NCI-H524 treated with DMSO at 0.1 percent for 48 hours (cell line): ENCODE results near the gene SH2B2.

ENCODE experiments used
- DNase-seq: peaks from one replicate; lab custom pipeline; 2025; lab: John Stamatoyannopoulos, UW

Gene SH2B2

GRCh38 chr7:102286237-102287110 lies at the start of gene SH2B2:
Gene SH2B2 (plus strand): TSS chr7:102286868. CDS start chr7:102300551, 13,683 bp downstream.
- DNase-seq, result no peak

- no peak for DNase-seq
Measured at GRCh38 chr7:102239206-102239820, 47.4 kb upstream of the SH2B2 start.

DNA sequence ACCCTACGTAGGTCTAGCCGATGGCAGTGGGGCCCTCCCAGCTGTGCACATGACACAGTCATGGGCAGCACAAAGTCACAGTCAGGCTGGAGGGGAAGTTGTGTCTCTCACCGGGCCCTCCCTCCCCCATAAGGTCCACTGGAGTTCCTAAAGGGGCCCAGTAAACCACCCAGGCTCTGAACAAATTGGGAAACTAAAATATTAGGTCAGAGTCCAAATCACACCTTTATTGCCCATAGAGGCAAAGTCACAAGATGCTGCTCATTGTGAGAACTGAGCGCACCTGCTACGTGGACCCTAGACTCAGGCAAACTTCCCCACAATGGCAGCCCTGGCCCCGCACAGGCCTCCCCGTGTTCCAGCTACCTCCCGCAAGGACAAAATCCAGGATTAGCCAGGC lies 45.2 kb upstream of the SH2B2 start:
- no peak for DNase-seq

DNA sequence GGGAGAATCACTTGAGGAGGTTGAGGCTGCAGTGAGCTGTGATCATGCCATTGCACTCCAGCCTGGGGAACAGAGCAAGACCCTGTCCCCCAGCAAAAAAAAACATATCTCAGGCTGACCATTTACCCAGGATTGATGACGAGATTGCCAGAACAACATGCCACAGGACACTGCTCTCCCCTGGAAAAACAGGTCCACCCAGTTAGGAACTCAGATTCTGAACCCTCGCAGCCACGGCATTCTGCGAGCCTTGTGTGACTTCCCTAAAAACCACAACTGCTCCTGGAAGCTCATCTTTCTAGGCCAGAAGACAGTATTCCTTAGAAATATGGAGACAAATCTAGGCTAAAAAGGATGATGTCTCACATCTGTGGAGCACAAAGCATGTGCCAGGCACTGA lies 42.1 kb upstream of the SH2B2 start:
- DNase-seq, result no peak

GRCh38 chr7:102248081-102248455 lies 38.6 kb upstream of the SH2B2 start:
- DNase-seq, result no peak

- DNase-seq, result no peak
Measured at GRCh38 chr7:102248456-102249395, 37.9 kb upstream of the SH2B2 start.

DNA sequence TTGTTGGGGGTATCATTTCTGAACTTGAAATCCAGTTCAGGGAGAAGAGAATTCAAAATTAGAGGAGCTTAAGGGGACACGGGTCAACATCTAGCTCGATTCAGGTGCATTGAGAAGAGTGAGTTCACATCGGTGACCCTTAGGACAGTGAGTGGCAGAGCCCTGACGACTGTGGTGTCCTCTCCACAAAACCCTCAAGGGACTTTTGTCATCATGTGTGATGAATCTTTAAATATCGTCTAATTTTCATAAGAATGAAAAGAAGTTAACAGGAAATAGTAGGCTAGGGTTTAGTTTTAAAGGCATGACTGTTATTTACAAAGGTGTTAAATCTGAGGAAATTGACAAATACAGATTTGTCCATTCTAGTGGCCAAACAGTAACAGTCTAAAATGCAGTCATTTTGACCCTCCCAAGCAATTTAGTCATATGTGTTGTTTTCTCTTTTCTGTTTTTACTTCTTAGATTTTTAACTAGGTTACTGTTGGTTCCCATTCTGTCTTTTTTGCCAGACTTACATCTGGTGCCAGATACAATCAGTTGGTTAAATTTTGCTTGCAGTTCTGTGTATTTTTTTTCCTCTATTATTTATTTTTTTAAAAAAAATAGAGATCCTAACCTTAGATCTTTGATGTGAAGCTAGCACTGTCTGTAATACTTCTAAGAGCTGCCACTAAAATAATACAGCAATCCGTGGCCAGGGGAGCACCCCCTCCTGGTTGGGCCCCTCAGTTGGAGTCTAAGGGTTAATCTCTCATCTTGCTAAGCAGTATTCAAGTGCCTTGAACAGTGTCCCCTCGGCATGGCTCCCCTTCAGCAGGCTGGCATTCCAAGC lies 34.9 kb upstream of the SH2B2 start:
- no peak for DNase-seq

DNA sequence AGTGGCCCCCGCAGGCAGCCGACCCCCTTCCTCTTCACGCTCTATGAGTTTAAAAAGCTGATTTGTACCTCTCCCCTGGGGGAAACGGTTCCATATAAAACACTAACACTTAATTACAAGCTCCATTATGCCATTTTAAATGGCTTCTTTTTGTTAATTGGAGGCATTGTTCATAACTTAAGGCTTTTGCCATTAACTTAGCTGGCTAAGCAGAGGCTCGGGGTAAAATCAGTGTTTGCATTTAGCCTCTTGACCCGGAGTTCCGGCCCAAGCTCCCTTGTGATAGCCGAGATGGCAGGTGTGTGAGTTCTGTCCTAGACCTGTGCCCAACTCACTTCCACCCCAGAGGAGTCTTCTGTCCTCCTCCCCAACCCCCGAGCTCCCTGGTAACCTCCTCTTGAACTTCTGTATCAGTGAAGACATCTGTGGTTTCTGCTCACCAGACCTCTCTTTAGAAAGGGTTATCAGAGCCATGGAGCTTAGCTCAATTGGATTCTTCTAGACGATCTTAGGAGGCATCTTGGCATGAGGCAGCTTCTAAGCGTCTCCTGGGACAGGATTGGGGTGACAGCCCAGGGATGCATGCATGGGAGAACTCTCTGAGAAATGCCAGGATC lies 34.2 kb upstream of the SH2B2 start:
- no peak for DNase-seq

DNA sequence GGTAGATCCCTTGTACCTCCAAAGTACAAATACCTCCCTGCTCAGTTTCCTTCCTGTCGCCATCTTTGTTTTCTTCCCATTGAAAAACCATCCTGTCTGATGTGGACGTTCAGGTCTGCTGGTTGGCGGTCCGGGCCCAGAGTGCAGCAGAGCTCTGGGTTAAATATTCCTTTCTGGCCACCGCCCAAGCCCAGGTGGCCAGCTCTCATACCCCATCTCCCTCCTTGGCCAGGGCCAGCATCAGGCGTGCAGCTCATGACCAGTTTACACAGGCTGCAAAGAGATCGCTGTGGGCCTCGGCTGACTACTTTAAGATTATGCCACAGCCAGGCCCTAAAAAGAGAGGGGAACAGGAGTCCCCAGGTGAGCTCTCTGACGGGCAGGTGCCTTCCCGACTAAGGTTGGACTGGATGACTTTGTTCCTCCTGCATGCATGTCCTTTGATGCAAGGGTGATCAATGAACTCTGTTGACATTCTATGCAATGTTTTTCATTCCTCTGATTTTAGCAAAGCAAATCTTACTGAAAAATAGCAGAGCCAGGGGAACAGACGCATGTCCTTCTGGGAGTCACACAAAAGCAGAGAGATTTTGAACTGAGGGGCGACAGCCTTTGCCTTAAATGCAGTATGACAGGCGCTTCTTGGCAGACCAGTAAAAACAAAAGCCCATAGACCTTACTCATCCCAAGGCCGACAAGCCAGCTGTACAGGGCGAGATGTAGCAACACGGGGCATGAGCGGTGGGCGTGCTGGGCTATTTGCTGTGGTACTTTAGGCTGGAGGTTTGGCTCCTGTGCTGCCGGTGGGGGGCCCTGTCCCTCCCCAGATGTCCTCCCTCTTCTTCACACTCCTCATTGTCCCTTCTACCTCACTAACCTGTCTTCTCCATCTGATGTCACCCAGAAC lies 33.3 kb upstream of the SH2B2 start:
- no peak for DNase-seq

DNA sequence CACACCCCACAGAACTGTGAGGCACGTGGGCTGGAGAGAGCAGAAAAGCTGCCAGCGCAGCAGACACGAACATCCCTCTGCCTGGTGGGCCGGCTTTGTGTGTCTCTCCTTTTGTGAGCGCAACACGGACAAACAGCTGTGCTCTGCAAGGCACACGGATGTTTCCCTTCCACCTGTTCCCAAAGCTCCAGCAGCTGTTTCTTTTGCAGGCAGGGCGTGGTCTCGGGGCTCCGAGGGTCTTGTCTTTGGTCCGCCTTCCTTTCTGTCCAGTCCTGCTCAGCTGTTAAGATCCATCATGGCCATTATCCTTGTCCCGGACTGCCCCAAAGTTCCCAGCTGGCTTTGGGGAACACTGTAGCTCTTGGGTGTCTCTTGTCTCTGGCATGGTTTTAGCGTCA lies 32.7 kb upstream of the SH2B2 start:
- DNase-seq, result no peak

DNA sequence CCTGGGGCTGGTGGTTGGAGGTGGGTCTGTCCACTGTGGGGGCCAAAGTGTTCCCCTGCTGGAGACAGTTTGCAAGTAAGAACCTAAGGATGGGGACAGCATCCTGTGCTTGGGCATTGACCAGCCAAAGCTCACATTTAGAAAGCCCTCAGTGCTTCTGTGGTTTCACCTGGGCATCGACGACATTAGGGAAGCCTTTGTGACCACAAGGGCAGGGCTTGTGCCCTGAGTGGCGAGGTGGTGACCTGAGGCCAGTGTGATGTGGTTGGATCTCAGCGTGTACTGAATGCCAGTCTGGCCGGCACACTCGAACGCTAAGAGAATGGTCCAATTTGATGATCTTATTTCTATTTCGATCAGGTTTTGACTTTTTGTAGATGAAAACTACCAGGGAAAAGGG lies 32.1 kb upstream of the SH2B2 start:
- no peak for DNase-seq

- no peak for DNase-seq
Measured at GRCh38 chr7:102255501-102255900, 31.2 kb upstream of the SH2B2 start.

DNA sequence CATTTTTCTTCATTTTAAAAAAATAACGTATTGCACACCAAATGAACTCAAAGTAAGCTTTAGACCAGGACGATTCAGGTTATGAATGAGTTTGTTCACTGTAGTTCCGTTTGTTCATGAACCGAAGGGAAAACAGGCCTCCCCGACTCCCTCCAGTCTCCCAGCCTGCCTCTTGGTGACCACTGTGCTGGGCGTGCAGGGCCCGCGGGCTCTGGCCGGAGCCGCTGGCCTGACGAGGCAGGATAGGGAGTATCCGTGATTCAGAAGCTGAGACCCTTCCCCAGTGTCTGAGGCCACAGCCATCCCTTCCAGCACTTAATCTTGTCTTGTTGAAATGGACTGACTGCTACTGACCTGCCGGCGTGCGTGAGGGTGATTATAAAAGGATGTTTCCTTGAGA lies 30.8 kb upstream of the SH2B2 start:
- no peak for DNase-seq

GRCh38 chr7:102258073-102258748 lies 28.5 kb upstream of the SH2B2 start:
- no peak for DNase-seq

GRCh38 chr7:102258749-102259107 lies 27.9 kb upstream of the SH2B2 start:
- no peak for DNase-seq

DNA sequence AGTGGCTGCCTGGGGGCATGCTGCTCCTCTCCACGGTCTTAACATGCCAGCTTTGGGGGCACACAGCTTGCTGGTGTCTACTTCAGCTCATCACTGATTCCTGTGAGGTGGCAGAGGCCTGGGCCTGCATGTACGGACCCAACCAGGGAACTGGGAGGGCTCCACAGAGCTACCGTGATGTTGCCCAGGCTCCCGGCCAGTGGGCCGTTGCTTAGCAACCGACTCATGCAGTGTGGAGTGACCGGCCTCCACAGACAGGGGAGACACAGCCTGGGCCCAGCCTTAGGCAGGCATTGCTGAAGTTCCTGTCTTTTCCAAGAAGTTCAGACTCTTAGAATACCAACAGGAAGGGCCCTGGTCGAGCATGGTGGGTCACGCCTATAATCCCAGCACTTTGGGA lies 25.8 kb upstream of the SH2B2 start:
- no peak for DNase-seq

DNA sequence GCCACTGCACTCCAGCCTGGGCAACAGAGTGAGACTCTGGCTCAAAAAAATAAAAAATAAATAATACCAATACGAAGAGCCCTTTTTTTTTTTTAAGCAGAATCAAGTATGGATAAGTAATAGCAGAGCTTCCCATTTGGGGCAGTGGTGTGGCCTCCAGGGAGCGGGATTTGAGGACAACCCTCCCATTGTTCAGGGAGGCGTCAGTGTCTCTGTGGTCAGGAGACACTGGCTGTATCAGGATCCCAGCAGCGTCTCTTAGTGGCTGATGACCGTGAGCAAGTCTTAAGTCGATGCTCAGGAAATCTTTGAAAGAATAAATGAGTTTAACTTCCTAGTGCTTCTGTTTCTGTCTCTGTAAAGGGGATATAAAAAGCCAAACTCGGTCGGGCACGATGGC lies 25.2 kb upstream of the SH2B2 start:
- DNase-seq, result no peak

DNA sequence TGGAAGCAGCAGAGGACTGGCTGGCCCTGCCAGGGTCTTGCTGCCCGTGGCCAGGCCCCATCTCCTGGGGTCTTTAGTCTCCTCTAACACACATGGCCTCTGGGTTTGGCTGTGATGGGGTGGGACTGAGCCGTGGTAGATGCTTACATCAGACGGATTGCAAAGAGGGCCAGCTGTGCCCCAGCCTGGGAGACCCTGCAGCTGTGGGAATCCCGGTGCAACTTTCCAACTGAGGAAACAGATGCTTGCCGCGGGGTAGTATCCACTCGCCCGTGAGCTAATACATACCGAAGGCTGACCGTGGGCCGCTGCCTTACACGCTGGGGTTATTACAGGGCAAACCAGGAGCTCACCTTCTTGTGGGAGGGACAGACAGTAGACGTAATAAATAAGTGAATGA lies 24.1 kb upstream of the SH2B2 start:
- no peak for DNase-seq

- no peak for DNase-seq
Measured at GRCh38 chr7:102264367-102264891, 22.2 kb upstream of the SH2B2 start.
